ENCODE data around the gene HLA-DMA.
"Not testable (repeated sequence)": the region's sequence is repeated elsewhere in the genome, so short reads cannot be mapped to it uniquely, and the experiment has no call there.

HLA-DMA gene

DNA sequence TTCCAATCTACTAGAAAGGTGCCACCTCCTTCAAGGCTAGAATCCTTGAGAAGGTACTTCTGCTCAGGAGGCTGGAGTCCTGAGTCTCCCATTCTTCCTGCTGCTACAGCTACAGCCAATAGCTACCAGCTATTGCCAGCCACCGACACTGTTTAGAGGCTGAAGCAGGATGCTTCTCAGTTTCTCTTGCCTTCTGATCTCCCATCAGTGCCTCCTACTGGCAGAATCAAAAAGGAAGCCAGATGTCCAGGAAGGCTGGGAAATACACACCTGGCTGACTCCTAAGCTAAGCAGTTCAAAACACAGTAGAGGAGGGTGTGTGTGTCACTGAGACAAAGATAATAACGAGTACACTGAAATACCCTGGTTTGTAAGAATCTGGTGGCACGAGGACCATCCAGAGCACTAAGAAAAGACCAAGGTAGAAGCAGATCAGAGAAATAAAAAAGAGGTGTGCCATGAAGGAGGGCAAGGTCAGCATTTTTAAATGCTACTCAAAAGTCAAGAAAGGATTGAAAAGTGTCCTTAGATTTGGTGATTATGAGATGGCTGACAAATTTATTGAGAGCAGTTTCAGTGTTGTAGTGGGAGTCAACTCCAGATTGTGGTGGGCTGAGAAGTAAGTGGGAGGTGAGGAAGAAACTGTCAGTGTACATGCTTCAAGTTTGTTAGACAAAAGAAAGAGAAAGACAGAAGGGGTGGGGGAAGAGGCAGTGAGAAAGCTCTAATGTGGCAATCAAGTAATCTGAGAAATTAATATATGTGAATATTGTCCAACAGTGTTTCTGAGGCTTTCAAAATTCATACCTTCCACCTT is 2.3 kb upstream of the HLA-DMA start:
- DNase-seq: no peak

GRCh38 chr6:32954267-32954666 is 1.4 kb upstream of the HLA-DMA start:
- no peak for DNase-seq

- no peak for DNase-seq
Measured at GRCh38 chr6:32953775-32954174, 878 bp upstream of the HLA-DMA start.

DNA sequence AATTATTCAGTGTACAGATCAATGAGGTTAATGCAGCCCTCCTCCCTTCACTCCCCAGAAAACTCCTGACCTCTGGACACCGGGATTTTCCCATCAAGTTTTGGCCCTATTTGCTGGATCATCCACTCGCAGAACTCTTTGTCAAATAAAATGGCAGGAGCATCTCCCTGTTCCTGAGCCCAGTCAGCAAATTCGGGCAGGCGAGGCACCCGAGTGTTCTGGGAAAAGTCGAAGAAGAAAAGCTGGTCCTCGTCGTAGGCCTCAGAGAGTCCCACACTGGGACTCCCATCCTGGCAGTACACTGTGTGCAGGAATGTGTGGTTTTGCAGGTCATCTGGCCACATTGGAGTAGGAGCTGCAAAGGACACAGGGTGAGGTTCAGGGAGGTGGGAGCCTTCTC is 2.4 kb downstream of the HLA-DMA start:
- no peak for DNase-seq

- DNase-seq: no peak
Measured at GRCh38 chr6:32950010-32950409, 2.9 kb downstream of the HLA-DMA start.

DNA sequence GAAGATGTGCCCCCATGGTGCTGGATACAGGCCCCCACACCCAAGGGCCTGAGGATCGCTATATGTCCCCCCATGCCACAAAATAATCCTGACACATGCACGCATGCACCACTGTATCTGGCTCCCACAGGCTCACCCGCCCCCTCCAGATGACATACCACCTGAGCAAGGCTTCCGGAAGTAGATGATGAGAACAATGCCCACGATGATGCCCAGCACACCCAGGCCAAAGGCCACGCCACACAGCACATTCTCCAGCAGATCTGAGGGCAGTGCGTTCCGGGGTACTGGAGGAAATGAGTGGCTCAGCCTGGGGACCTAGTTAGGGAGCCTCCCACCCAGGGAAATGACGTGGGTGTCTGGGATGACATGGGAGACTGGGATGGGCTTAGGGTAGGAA is 3.8 kb downstream of the HLA-DMA start:
- DNase-seq: no peak

DNA sequence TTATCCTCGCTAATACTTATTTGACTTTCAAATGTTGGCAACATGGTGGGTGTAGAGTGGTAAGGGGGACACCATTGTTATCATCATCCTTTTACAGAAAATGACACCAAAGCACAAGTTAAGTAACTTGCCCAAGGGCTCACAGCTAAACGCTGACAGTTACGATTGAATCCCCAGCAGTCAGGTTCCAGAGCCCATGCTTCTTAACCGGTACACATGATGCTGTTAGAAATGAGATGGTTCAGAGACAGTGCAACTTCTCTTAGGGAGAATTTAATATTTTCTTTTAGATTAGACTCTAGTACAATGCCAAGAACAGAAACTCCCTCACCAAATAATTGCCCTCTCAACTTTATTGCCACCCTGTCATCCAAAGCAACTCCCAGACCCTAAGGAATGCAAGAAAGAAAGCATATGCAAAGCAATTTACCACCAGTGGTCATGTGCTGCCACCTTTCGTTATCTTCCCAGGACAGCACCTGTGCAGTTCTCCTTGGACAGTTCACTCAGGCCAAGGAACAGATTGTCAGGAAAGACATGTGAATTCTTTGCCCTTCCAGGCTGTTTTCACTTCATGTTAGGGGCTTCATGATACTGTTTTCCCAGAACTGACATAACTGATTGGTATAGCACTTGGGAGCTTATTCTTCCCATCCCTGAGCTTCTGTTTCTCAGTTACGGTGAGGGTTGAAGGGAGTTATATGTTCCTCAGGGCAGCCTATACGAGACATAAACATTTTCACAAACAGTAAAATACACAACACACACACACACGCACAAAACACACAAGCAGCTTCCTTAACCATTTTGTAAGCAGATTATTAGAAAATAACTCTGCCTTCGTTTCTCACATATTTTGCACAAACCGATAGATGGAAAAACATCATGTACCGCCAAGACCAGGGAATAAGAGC is 5.1 kb downstream of the HLA-DMA start:
- peak; percentile 48 for DNase-seq

GRCh38 chr6:32946893-32947292 is 6.0 kb downstream of the HLA-DMA start:
- DNase-seq: no peak

GRCh38 chr6:32945953-32946352 is 6.9 kb downstream of the HLA-DMA start:
- no peak for DNase-seq

DNA sequence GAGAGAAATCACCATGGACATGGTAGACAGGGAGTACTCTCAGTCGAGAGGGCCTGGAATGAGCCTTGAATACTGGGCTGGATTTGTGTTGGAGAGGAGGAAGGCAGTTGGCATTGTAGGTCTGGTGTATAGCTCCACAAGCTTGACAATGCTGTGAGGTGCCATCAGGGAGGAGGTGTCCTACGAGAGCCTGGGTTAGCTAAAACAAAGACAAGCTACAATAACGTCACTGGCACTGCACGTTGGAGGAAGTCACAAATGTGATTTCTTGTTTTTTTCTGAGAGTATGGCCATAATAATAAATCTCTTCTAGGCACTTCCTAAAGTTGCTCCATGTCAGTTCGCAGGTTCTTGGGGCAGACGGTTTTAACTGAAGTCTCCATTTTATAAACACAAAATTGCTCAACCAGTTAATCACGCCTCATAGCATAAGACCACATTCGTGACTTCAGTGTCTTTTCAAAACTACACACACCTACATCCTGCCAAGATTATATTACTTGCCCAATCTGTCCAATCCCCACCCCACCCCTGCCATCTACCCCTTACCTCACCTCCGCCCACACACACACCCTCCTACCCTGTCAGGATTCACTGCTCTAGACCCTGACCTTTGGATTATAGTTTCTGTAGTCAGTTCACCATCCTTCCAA is 7.7 kb downstream of the HLA-DMA start:
- DNase-seq: no peak

DNA sequence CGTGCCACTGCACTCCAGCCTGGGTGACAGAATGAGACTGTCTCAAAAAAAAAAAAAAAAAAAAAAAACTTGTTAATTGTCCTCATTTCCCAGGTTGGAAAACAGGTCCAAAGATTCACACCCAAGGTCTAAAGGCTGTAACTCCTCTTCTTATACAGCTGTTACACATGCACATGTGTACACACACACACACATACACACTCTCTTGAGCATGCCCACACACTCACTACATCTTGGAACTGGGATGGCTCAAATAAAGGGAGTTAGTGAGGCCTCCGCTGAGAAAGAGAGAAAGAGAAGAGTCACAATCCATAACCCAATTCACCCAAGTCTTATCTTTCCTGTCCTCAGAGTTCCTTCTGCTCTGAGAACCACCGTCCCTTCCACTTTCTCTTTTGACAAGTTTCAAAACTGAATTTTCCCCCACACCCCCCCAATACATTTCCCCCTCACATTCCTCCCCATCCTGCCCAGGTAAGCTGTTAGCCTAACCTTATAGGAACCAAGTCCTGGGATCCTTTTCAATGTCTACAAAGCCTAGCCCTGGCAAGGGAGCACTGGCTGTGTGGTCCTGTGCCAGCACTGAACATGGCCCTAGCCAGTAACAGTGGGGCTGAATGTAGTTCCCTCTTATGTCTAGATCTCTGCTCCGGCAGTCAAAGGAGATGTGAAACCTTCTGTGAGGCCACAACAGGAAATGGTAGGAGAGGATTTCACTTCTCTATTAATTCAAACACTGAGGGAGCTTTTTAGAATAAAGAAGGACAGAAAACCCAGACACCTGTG is 8.8 kb downstream of the HLA-DMA start:
- no peak for DNase-seq

DNA sequence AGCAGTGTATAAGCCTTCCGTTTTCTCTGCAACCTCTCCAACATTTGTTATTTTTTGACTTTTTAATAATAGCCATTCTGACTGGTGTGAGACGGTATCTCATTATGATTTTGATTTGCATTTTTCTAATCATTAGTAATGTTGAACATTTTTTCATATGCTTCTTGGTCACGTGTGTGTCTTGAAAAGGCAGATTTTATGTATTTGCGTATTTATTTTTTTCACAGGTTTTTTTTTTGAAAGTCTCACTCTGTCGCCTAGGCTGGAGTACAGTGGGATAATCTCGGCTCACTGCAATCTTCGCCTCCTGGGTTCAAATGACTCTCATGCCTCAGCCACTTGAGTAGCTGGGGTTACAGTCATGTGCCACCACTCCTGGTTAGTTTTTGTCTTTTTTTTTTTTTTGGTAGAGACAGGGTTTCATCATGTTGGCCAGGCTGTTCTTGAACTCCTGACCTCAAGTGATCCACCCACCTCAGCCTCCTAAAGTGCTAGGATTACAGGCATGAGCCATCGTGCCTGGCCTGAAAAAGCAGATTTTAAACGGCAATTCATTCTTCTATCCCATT is 10.3 kb downstream of the HLA-DMA start:
- DNase-seq: not testable (repeated sequence)

- no peak for DNase-seq
Measured at GRCh38 chr6:32941214-32941768, 11.6 kb downstream of the HLA-DMA start.

DNA sequence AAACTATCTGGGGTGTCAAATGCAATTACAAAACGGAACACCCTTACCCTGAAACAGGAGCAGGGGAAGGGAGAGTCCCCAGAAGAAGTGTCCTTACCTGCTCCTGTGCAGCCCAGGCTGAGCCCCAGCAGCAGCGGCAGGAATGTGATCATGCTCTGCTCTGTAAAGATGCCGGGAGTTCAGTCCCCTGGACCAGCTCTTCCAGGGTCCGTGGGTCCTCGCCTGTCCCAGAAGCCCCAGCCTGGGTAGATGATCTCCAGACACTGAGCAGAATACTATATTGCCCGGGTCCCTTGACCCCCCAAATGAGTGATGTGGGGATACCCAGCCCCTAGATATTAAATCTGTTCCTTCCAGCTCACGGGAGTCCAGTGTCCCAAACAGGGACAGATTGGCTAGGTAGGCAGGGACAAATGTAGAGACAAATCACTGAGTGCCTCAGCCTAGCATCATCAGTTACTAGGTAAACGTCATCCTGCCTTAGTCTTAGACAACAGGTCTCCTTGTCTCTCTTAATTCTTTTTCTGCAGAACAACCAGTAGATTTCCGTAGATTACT is 12.2 kb downstream of the HLA-DMA start, which contains the start of gene HLA-DMB:
TSS of gene HLA-DMB (minus strand) at position 373 of the 558 bp plus-strand sequence. CDS start at position 152, 221 bp downstream.
- peak; percentile 64 for DNase-seq

- DNase-seq: no peak
Measured at GRCh38 chr6:32938494-32938893, 14.4 kb downstream of the HLA-DMA start.

GRCh38 chr6:32937230-32937633 is 15.7 kb downstream of the HLA-DMA start:
- DNase-seq: no peak

DNA sequence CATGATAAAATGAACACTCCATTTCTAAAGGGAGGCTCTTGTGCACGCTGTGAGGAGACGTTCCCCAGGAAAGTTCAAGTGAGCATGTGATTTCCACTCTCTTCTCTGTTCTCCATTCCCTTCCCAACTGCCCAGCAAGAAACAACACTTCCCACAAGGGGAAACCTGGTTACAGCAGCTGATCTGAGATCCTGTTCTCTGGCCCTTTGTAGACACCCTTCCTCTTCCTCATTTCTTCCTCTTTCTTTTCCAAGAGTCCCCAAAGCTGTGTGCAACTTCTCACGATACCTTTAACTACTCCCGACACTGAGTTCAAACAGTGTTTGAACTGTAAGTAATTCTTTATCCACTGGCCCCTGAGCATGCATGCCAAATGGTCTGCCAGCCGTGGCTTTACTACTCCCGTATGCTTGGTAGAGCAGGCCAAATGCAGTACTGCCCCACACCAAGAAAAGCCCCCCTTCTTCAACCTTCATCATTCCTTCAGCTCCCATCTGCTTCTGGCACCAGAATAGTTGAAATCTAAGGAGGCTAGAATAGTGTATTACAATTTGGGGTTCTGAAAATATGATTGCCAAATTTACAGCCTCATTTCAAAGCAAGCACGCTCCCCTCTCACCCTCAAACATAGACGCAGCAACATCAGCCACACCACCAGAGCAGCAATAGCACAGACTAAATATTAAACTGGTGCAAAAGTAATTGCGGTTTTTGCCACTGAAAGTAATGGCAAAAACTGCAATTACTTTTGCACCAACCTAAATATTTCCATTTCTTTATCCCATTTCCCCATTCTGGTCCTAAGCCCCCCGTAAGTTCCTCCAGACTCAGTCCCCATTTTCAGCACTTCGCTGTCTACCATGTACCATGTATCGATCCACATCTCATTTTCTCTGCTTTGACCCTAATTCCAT is 16.4 kb downstream of the HLA-DMA start:
- no peak for DNase-seq

GRCh38 chr6:32935551-32936238 is 17.2 kb downstream of the HLA-DMA start:
- no peak for DNase-seq

- peak; percentile 72 for DNase-seq
Measured at GRCh38 chr6:32933661-32934085, 19.2 kb downstream of the HLA-DMA start.

Data from fibroblast of skin of back (primary cell).